NT2/D1 (cell line): ENCODE data around the gene MORC4.

ENCODE experiments used
- SUZ12 ChIP-seq: IDR thresholded peaks from 2 replicates; pipeline ENCODE4 v1.6.1; 2011; ENCODE audit not compliant: insufficient read length, insufficient read depth; ENCODE audit errors: extremely low read depth
- YY1 ChIP-seq: IDR thresholded peaks from 2 replicates; pipeline ENCODE4 v1.6.1; 2011; ENCODE audit not compliant: insufficient read length, insufficient read depth
- ZNF274 ChIP-seq: IDR thresholded peaks from 2 replicates; pipeline ENCODE4 v1.6.1; 2011; ENCODE audit warnings: mild to moderate bottlenecking, low read depth, low read length

GRCh38 chrX:106963111-106963510 lies 36.9 kb downstream of the MORC4 start:
- no peak for TF ChIP-seq ZNF274
- no peak for TF ChIP-seq YY1
- no peak for TF ChIP-seq SUZ12
